B cell (primary cell): ENCODE data around the gene GULP1. TPM values are rescaled to one million over a fixed set of nuclear protein-coding genes. Genes with fewer than 3 reads are reported as not detected.

Experiments
- ATAC-seq: fragments of 200-7000 bp; cut with Tn5 transposase; one replicate; pipeline ENCODE4 v1.10.0; 2021; ENCODE audit warnings: low read depth, mild to moderate bottlenecking, moderate number of reproducible peaks, moderate library complexity
- CTCF ChIA-PET: fragments of 350-600 bp; sonication (Branson Sonifier 250); formaldehyde crosslinking; loops from one replicate; lab custom pipeline; 2021; ENCODE audit warnings: antibody characterized with exemption, inconsistent platforms; lab: Charles Lee
- POLR2A ChIA-PET: fragments of 350-600 bp; sonication (Branson Sonifier 250); formaldehyde crosslinking; loops from one replicate; lab custom pipeline; 2021; ENCODE audit warnings: antibody characterized with exemption; lab: Charles Lee
- DNase-seq: peaks from one replicate; pipeline ENCODE4 v3.0.0; 2013
- H2AFZ ChIP-seq: 2 replicates; pipeline ENCODE4 v1.6.1; 2012; ENCODE audit warnings: mild to moderate bottlenecking, low read depth, low read length; ENCODE audit not compliant: insufficient read depth, poor library complexity, severe bottlenecking
- H3K27ac ChIP-seq, 2 donors: 1 replicate in 1 of 2; 2 replicates in 1 of 2; pipeline ENCODE4 v1.5.1; 2012 to 2013; ENCODE audit warnings: low read length in 2 of 2, mild to moderate bottlenecking in 2 of 2, moderate library complexity in 1 of 2
- H3K27me3 ChIP-seq, 4 experiments: fragments of 200-600 bp in 1 of 4; sonication (generic) in 1 of 4; replicated peaks in 1 of 4; 1 replicate in 2 of 4; 2 replicates in 2 of 4; pipeline versions ENCODE4 v1.6.1 to v1.7.0; 2013 to 2016; ENCODE audit warnings: low read length in 3 of 4, mild to moderate bottlenecking in 2 of 4, mixed read lengths in 1 of 4, moderate library complexity in 1 of 4; ENCODE audit not compliant: insufficient read depth in 4 of 4, control insufficient read depth in 3 of 4; ENCODE audit errors: control extremely low read depth in 1 of 4
- H3K36me3 ChIP-seq, 2 experiments: replicated peaks in 1 of 2; 1 replicate in 1 of 2; 2 replicates in 1 of 2; pipeline versions ENCODE4 v1.6.1 to v1.7.1; 2013; ENCODE audit warnings: low read length in 1 of 2; ENCODE audit not compliant: insufficient read depth in 2 of 2, control insufficient read depth in 1 of 2; ENCODE audit errors: control extremely low read depth in 1 of 2, extremely low read depth in 1 of 2
- H3K4me1 ChIP-seq, 2 donors: fragments of 200-600 bp in 1 of 2; sonication (generic) in 1 of 2; 1 replicate in 1 of 2; 2 replicates in 1 of 2; pipeline versions ENCODE4 v1.5.1 to v1.6.1; 2013 to 2017; ENCODE audit warnings: low read length in 2 of 2; ENCODE audit not compliant: control insufficient read depth in 2 of 2, insufficient read depth in 2 of 2
- H3K4me2 ChIP-seq: replicated peaks from 2 replicates; pipeline ENCODE3; 2012; ENCODE audit warnings: mild to moderate bottlenecking, low read depth, low read length; ENCODE audit not compliant: poor library complexity, severe bottlenecking
- H3K4me3 ChIP-seq, 5 experiments: fragments of 200-600 bp in 1 of 5; sonication (generic) in 1 of 5; 1 replicate in 3 of 5; 2 replicates in 2 of 5; pipeline versions ENCODE4 v1.5.1 to v1.7.0; 2011 to 2016; ENCODE audit warnings: low read length in 4 of 5, mild to moderate bottlenecking in 4 of 5, low read depth in 2 of 5, control low read depth in 1 of 5, moderate library complexity in 1 of 5; ENCODE audit not compliant: insufficient read depth in 1 of 5; ENCODE audit errors: control extremely low read depth in 1 of 5, extremely low read depth in 1 of 5
- H3K79me2 ChIP-seq: fragments of 200-600 bp; sonication (generic); one replicate; pipeline ENCODE4 v1.6.0; 2016; ENCODE audit warnings: low read length; ENCODE audit not compliant: control insufficient read depth, insufficient read depth
- H3K9ac ChIP-seq: fragments of 200-600 bp; sonication (generic); 2 replicates; pipeline ENCODE4 v1.6.1; 2017; ENCODE audit warnings: mild to moderate bottlenecking, low read length, moderate library complexity
- H3K9me3 ChIP-seq, 3 donors: one replicate each; pipeline versions ENCODE4 v1.6.1 to v1.7.1; 2013; ENCODE audit warnings: low read length in 2 of 3; ENCODE audit not compliant: control insufficient read depth in 2 of 3, insufficient read depth in 1 of 3; ENCODE audit errors: control extremely low read depth in 1 of 3
- H4K20me1 ChIP-seq: 2 replicates; pipeline ENCODE4 v1.6.0; 2012; ENCODE audit warnings: mild to moderate bottlenecking, low read length; ENCODE audit not compliant: insufficient read depth, control insufficient read depth, poor library complexity, severe bottlenecking
- H3K27ac Mint-ChIP-seq: one replicate; pipeline ENCODE4 v1.8.0; 2021; ENCODE audit warnings: mixed read lengths
- H3K27me3 Mint-ChIP-seq: one replicate; pipeline ENCODE4 v1.8.0; 2021; ENCODE audit warnings: mixed read lengths
- H3K4me1 Mint-ChIP-seq: one replicate; pipeline ENCODE4 v1.8.0; 2021; ENCODE audit warnings: mixed read lengths
- H3K4me3 Mint-ChIP-seq: one replicate; pipeline ENCODE4 v1.8.0; 2021; ENCODE audit warnings: mixed read lengths
- H3K9me3 Mint-ChIP-seq: one replicate; pipeline ENCODE4 v1.8.0; 2022; ENCODE audit warnings: mixed read lengths; ENCODE audit not compliant: insufficient read depth
- CTCF ChIP-seq: fragments of 200-600 bp; IDR thresholded peaks from one replicate; pipeline ENCODE4 v1.8.0; 2022; ENCODE audit warnings: antibody characterized with exemption, mild to moderate bottlenecking
- EZH2 ChIP-seq: IDR thresholded peaks from 2 replicates; pipeline ENCODE4 v1.6.1; 2012; ENCODE audit warnings: borderline replicate concordance, low read depth, mild to moderate bottlenecking, moderate library complexity, low read length; ENCODE audit not compliant: insufficient read depth, poor library complexity, severe bottlenecking
- WGBS: methylation state at CpG from one replicate; pipeline ENCODE4 v1.1.5; 2013; ENCODE audit warnings: missing lambda C conversion rate; ENCODE audit not compliant: insufficient coverage; 5-methylcytosine and 5-hydroxymethylcytosine counted together
- intact Hi-C: fragments of 100-400 bp; cut with micrococcal nuclease; formaldehyde crosslinking; loops from one replicate; pipeline ENCODE4 v1.10.0; 2022
- polyA plus RNA-seq: library from polyadenylated mRNA; depleted of rRNA; stranded (reverse); fragments of >200 nt; gene quantifications from 2 replicates; pipeline ENCODE4 v1.2.3, GENCODE V29; 2012
- total RNA-seq, 2 donors: library from RNA; stranded (reverse); fragments of 120-200 nt in 1 of 2; gene quantifications; 1 replicate in 1 of 2; 2 replicates in 1 of 2; pipeline versions ENCODE4 v1.2.3 to v1.2.4, GENCODE V29; 2013 to 2022

GULP1 gene
- total and polyA plus RNA-seq, 2 donors (not counting 1 experiment from before 2014, with no cell fraction given), result not detected

- ChIA-PET CTCF (no interaction called here), POLR2A (no interaction called here)
- H3K4me3 ChIP-seq, result no peak overlapping the region
- DNase-seq (no peak), ATAC-seq (no peak)
- no peak overlapping the region for H3K4me3 Mint-ChIP-seq
- H3K9me3 Mint-ChIP-seq, result peaks cover 9% of the 10 kb centered on the region
- H3K9me3 ChIP-seq, result peaks cover 0 to 2% (median 1%) of the 10 kb centered on the region in 3 donors
- no peaks in the 10 kb centered on the region for H3K36me3 ChIP-seq
- no peak overlapping the region for H3K9ac ChIP-seq
- H3K27ac Mint-ChIP-seq, result no peak overlapping the region
- no peaks in the 10 kb centered on the region for H3K27me3 Mint-ChIP-seq
- no peak overlapping the region for H3K27ac ChIP-seq
- 95% methylated on average over 4 of the region's 5 CpGs for WGBS
- no peaks in the 10 kb centered on the region for H3K4me1 ChIP-seq
- no peak overlapping the region for H2AFZ ChIP-seq
- intact Hi-C loops, result no loop called here
- no peak for TF ChIP-seq CTCF
- no peaks in the 10 kb centered on the region for H4K20me1 ChIP-seq
- no peak overlapping the region for H3K4me2 ChIP-seq
- no peaks in the 10 kb centered on the region for H3K79me2 ChIP-seq
- H3K4me1 Mint-ChIP-seq, result no peaks in the 10 kb centered on the region
- no peaks in the 10 kb centered on the region for H3K27me3 ChIP-seq
These were observed 119.0 kb downstream of the GULP1 start for GRCh38 chr2:188410504-188411235.

- no peak for TF ChIP-seq CTCF
- TF ChIP-seq EZH2, result no peak
- intact Hi-C loops, result no loop called here
- Histone ChIP-seq H2AFZ (no peak overlapping the region), H3K36me3 (no peaks in the 10 kb centered on the region), H3K27me3 (no peaks in the 10 kb centered on the region), H3K79me2 (no peaks in the 10 kb centered on the region), H3K27ac (no peak overlapping the region), H3K4me2 (no peak overlapping the region), H3K9me3 (no peaks in the 10 kb centered on the region), H3K4me3 (no peak overlapping the region), H3K4me1 (no peaks in the 10 kb centered on the region), H3K9ac (no peak overlapping the region), H4K20me1 (no peaks in the 10 kb centered on the region)
- no peak for ATAC-seq
- no peaks in the 10 kb centered on the region for H3K27me3 Mint-ChIP-seq
- DNase-seq, result no peak
- no peak overlapping the region for H3K27ac Mint-ChIP-seq
- CTCF ChIA-PET, result no interaction called here
- no peak overlapping the region for H3K4me3 Mint-ChIP-seq
- POLR2A ChIA-PET, result no interaction called here
- no peaks in the 10 kb centered on the region for H3K4me1 Mint-ChIP-seq
- no CpG with 5 or more reads among the region's 6 CpGs for WGBS
- peaks cover 4% of the 10 kb centered on the region for H3K9me3 Mint-ChIP-seq
These were observed 120.5 kb downstream of the GULP1 start for GRCh38 chr2:188412190-188412589.
